GM21576 (cell line): ENCODE measurements around the gene SPTB.
"Not testable (repeated sequence)": the region's sequence is repeated elsewhere in the genome, so short reads cannot be mapped to it uniquely, and the experiment has no call there.

ENCODE experiments used
- ATAC-seq: cut with Tn5 transposase; IDR thresholded peaks from one replicate; pipeline ENCODE4 v1.9.1; 2021; ENCODE audit warnings: mild to moderate bottlenecking, moderate library complexity; ENCODE audit not compliant: unreplicated experiment

Gene SPTB

GRCh38 chr14:64824471-64824870 is 55.2 kb downstream of the SPTB start:
- no peak for ATAC-seq

DNA sequence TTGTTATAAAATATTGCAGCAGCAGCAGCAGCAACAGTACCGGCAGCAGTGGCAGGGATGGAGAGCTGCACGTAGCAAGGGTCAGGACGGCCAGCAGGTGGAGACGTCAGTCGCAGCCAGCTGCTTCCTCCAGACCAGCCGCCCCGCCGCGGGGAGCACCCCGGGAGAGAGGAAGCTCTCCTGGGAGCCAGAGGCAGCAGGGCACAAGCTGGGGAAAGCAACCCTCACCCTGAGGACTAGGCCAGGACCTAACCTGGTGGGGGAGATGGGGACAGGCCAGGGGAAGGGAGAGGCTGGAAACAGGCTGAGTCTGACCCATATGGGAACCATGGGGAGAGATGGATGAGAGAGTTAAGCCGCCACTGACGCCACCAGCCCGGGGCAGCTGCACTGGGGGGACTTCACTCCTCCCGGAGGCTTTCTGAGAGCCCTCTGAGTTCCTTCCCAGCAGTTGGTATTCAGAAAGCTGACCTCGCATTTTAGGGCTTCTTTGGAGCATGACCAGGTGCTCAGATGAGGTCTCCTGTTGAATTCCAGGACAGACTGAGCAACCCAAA is 56.3 kb downstream of the SPTB start:
- ATAC-seq, result peak; percentile 62

- no peak for ATAC-seq
Measured at GRCh38 chr14:64821651-64822050, 58.1 kb downstream of the SPTB start.

GRCh38 chr14:64818151-64818550 is 61.6 kb downstream of the SPTB start:
- ATAC-seq, result no peak

- ATAC-seq, result no peak
Measured at GRCh38 chr14:64817631-64818030, 62.1 kb downstream of the SPTB start.

GRCh38 chr14:64816221-64816783 is 63.4 kb downstream of the SPTB start:
- no peak for ATAC-seq

GRCh38 chr14:64815257-64815656 is 64.5 kb downstream of the SPTB start:
- no peak for ATAC-seq

DNA sequence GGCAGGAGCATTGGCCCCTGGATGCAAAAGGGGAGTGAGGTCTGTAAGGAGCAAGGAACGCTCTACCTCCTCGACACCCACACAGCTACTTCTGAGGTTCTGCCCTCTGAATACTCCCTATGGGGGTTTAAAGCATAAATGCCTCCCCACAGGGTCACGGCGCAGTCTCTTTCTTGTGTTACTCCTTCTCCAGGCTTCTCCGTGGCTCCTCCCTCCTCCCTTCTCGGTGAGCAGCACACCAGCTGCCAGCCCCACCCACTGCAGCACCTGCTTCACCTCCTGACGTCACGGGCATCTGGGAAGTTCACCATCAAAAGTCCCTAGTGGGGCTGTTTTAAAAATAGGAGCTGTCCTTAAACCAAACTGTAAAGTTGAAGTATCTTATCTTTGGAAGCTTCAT is 67.3 kb downstream of the SPTB start:
- ATAC-seq, result no peak

DNA sequence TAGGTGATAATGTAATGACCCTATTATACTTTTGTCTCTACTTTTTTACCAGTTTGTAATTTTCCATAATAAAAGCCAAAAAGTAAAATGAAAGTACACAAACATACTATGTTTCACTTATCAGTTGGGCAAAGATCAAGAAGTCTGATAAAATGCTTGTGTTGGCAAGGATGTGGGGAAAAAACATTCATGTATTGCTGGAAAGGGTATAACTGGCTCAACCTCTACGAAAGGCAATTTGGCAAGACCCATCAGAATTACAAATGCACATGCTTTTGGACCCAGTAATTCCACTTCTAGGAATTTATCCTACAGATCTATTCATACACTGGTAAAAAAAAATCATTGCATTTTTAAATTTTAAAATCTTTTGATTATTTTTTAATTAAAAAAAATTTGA is 68.0 kb downstream of the SPTB start:
- ATAC-seq, result no peak

DNA sequence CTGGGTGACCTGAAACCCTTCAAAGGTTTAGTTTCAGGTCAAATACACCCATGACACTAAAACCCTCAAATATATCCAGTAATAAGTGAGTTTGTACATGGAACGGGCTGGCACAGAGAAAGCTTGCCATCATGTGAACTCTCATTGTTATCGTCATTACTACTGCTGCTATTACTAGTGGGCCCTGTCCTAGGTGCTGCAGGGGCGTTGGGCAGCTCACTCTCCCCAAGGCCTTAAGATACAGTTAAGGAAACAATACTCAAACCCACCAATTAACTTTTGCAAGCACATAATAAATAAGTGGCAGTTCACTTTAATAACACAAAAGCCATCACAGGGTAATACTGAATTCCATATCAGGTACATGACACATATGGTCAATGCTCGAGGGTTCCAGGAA is 71.3 kb downstream of the SPTB start:
- no peak for ATAC-seq

- ATAC-seq, result no peak
Measured at GRCh38 chr14:64807551-64807950, 72.2 kb downstream of the SPTB start.

- ATAC-seq, result no peak
Measured at GRCh38 chr14:64806862-64807495, 72.7 kb downstream of the SPTB start.

DNA sequence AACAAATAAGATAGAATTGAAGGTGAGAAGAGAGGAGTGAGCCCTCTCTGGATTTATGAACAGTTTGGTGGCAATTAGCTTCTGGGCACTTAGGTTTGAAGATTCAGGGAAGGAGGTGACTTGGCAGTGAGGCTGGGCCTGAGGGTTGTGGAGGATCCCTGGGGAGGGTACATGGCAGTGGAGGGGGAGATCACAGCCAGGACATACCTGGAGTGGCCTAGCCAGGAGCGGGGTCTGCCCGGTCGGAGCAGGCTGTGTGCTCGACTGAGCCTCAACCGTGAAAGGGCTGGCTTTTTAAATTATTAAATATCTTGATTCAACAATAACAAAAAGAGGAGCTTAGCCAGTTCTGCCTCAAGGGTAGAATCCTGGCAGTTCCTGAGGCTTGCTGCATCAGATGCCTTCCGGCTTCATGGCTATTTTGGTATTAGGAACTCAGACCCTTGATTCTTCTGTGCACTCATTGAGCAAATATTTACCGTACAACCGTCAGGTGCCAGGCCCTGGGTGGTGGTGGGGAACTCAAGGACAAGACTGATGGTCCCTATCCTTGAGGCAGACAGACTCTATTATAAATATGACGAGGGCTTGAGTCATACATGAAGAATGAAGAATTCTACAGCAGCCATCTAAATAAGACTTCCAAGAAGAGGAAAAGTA is 73.4 kb downstream of the SPTB start:
- ATAC-seq, result no peak

DNA sequence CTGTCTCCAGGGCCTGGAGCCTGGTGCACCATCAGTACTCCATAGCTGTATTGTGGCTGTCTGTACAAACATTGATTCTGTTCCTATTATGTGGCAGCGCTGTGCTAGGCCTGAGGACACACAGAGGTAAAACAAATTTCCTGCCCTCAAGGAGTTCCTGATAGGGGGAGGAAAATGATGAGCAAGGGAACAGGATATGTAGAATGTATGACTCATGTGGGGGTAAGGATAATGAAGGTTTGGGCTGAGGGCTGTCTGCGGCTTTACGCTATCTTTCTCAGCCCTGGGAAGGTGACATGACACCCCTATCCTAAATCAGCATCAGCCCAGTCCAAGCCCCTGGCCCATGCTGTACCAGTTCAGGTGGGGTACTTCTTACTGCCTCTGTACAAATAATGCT is 74.1 kb downstream of the SPTB start:
- not testable (repeated sequence) for ATAC-seq

- no peak for ATAC-seq
Measured at GRCh38 chr14:64804754-64805260, 74.9 kb downstream of the SPTB start.

DNA sequence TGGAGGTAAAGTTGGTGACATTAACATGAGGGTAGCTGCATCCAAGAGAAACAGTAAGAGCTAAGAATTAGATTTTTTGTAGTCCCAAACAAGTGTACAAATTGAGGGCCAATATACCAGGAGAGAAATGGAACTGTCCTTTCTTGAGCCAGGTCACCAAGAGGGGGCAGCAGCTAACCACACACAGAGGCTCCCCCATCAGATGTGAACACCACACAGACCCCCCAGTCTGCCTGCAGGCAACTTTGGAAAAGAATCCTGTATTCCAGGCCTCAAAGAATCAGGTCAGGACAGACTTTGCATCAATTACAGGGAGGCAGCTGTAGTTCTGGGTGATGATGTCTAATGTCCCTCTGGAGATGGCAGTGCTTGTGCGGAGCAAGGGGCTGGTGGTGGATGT is 77.9 kb downstream of the SPTB start:
- no peak for ATAC-seq

GRCh38 chr14:64801046-64801445 is 78.7 kb downstream of the SPTB start:
- ATAC-seq, result no peak

DNA sequence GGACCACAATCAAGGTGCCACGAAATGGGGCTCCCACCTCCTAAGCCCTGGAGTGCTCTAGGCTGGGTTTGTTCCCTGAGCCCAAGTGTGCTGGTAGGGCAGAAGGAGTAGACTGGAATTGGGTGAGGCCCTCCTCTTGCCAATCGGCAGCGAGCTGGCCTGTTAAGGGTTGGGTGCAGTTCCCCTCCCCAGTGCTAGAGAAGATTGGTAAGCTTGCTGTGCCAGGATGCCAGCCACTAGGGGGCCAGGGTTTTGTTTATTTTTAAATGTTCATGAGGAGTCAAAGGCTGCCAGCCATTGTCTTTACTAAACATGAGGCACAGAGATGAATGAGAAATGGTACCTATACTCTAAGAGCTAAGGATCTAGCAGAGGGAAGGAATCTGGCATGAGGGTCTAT is 79.7 kb downstream of the SPTB start:
- ATAC-seq, result no peak

DNA sequence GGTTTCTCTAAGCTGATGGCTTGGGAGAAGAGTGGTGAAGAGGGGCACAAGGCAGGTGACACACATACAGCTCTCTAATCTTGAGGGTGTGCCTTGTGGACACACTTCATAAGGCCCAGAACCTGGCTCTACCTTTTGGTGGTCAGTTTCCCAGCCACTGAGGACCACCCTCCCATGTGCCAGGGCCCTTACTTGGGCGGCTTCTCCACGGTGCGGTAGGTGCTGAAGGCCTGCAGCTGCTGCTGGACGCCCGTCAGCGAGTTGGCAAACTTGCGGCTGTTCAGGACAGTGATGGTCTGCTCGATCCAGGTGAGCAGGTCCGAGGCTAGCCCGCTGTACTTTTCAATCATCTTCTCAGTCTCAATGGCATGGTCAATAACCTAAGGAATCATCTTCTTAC is 80.2 kb downstream of the SPTB start:
- no peak for ATAC-seq

- ATAC-seq, result no peak
Measured at GRCh38 chr14:64796369-64796768, 83.3 kb downstream of the SPTB start.

DNA sequence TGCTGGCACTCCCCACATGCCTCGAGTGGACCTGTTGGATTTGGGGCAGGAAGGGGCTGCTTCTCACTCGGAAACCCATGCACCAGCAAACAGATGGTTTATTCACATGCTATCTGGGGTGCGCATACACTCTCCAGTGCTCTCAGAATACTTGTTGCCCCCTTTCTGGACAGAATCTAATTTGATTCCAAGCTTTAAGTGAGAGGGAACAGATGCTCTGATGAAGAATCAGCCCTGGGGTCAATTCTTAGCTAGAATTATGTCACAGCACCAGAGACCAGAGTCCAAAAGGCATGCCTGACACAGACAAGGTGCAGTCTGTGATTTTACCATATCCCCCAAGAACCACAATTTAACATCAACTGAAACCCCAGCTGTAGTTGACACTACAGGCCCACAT is 83.8 kb downstream of the SPTB start:
- ATAC-seq, result no peak

DNA sequence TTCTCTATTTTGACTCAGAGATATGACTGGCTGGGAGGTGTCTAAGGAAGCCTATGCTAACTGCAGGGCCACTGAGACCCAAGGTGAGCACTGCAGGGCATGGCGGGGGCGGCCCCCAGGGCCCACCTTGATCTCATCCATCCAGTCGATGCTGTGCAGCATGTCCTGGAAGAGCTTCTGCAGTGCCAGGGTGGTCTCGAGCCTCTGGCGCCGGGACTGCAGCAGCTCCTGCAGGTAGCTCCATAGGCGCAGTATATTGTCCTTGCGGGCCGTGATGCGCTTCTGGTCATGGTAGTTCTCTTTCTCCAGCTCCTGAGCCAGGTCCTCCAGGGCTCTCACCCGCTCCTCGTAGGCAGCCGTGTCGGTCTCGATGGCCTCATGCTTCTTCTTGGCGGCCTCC is 84.5 kb downstream of the SPTB start:
- no peak for ATAC-seq
